ENCODE results near the gene PGM2L1. TPM values are rescaled to one million over a fixed set of nuclear protein-coding genes. Genes with fewer than 3 reads are reported as not detected.

PGM2L1 gene
- total RNA-seq, 1 donor from 2014 or later: 15.9 TPM

GRCh38 chr11:74412733-74413359, 14.6 kb upstream of the PGM2L1 start:
- DNase-seq (ENCODE audit: low spot score): no peak
- TF ChIP-seq EZH2phosphoT487 (IDR thresholded peaks at IDR 0.05): no peak
- TF ChIP-seq EZH2 (IDR thresholded peaks at IDR 0.05): no peak
- TF ChIP-seq, protein P1, sequence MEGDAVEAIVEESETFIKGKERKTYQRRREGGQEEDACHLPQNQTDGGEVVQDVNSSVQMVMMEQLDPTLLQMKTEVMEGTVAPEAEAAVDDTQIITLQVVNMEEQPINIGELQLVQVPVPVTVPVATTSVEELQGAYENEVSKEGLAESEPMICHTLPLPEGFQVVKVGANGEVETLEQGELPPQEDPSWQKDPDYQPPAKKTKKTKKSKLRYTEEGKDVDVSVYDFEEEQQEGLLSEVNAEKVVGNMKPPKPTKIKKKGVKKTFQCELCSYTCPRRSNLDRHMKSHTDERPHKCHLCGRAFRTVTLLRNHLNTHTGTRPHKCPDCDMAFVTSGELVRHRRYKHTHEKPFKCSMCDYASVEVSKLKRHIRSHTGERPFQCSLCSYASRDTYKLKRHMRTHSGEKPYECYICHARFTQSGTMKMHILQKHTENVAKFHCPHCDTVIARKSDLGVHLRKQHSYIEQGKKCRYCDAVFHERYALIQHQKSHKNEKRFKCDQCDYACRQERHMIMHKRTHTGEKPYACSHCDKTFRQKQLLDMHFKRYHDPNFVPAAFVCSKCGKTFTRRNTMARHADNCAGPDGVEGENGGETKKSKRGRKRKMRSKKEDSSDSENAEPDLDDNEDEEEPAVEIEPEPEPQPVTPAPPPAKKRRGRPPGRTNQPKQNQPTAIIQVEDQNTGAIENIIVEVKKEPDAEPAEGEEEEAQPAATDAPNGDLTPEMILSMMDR (IDR thresholded peaks at IDR 0.05): no peak
- H3K9ac ChIP-seq: no peak overlapping the region
- no peak overlapping the region for H3K4me3 Mint-ChIP-seq
- no peak overlapping the region for H3K4me2 ChIP-seq
- H3K9me3 Mint-ChIP-seq: no peaks in the 10 kb centered on the region
- no peak overlapping the region for H3K27ac ChIP-seq
- H3K4me3 ChIP-seq: no peak overlapping the region
- H4K20me1 ChIP-seq (ENCODE audit: low read depth): no peaks in the 10 kb centered on the region
- H3K9me3 ChIP-seq (ENCODE audit: low read depth): no peaks in the 10 kb centered on the region
- no peak overlapping the region for H2AFZ ChIP-seq (replicated peaks)
- H3K36me3 Mint-ChIP-seq: no peaks in the 10 kb centered on the region
- H3K4me1 ChIP-seq: no peaks in the 10 kb centered on the region
- no peaks in the 10 kb centered on the region for H3K36me3 ChIP-seq
- H3K27me3 Mint-ChIP-seq (ENCODE audit: insufficient read depth, low read depth): no peaks in the 10 kb centered on the region
- H3K79me2 ChIP-seq (ENCODE audit: low read depth): no peaks in the 10 kb centered on the region
- no peak overlapping the region for H3K27ac Mint-ChIP-seq
- H3F3A ChIP-seq (ENCODE audit: low read depth): no peaks in the 10 kb centered on the region
- H3K4me1 Mint-ChIP-seq: peaks cover 20% of the 10 kb centered on the region
- H3K27me3 ChIP-seq: no peaks in the 10 kb centered on the region

GRCh38 chr11:74412321-74412720, 14.1 kb upstream of the PGM2L1 start:
- TF ChIP-seq, protein P1 (IDR thresholded peaks at IDR 0.05): no peak
- TF ChIP-seq EZH2 (IDR thresholded peaks at IDR 0.05) (no peak), EZH2phosphoT487 (IDR thresholded peaks at IDR 0.05) (no peak)
- H3K9me3 ChIP-seq (ENCODE audit: low read depth): no peaks in the 10 kb centered on the region
- Mint-ChIP-seq H3K4me1 (peaks cover 15% of the 10 kb centered on the region), H3K4me3 (no peak overlapping the region), H3K36me3 (no peaks in the 10 kb centered on the region), H3K27me3 (ENCODE audit: insufficient read depth, low read depth) (no peaks in the 10 kb centered on the region), H3K9me3 (no peaks in the 10 kb centered on the region), H3K27ac (no peak overlapping the region)
- no peaks in the 10 kb centered on the region for H3F3A ChIP-seq (ENCODE audit: low read depth)
- no peaks in the 10 kb centered on the region for H4K20me1 ChIP-seq (ENCODE audit: low read depth)
- no peak overlapping the region for H3K9ac ChIP-seq
- H3K27me3 ChIP-seq: no peaks in the 10 kb centered on the region
- no peak overlapping the region for H3K27ac ChIP-seq
- H3K36me3 ChIP-seq: no peaks in the 10 kb centered on the region
- no peak overlapping the region for H2AFZ ChIP-seq (replicated peaks)
- no peaks in the 10 kb centered on the region for H3K4me1 ChIP-seq
- H3K79me2 ChIP-seq (ENCODE audit: low read depth): no peaks in the 10 kb centered on the region
- H3K4me3 ChIP-seq: no peak overlapping the region
- no peak for DNase-seq (ENCODE audit: low spot score)
- no peak overlapping the region for H3K4me2 ChIP-seq

DNA sequence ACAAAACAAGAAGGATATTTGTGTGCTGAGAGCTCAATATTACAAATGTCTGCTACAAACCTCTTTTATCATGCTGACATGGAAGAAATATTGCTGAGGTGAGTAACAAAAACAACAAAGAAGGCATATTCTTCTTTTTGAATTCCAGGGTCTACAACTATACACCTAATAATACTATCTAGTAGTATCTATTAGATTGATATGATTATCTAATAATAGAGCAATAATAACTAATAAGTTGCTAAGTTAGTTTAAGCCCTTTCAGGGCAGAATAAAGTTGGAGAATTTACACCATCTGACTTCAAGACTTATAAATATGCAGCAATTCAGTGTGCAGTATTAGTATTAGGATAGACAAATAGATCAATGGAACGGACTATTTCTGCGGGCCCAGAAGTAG, 11.4 kb upstream of the PGM2L1 start:
- H3K9ac ChIP-seq: no peak overlapping the region
- H3K27ac ChIP-seq: no peak overlapping the region
- H4K20me1 ChIP-seq (ENCODE audit: low read depth): no peaks in the 10 kb centered on the region
- peaks cover 5% of the 10 kb centered on the region for H3K4me1 Mint-ChIP-seq
- no peaks in the 10 kb centered on the region for H3K9me3 Mint-ChIP-seq
- H3K79me2 ChIP-seq (ENCODE audit: low read depth): no peaks in the 10 kb centered on the region
- H3K36me3 Mint-ChIP-seq: no peaks in the 10 kb centered on the region
- H3F3A ChIP-seq (ENCODE audit: low read depth): no peaks in the 10 kb centered on the region
- no peak overlapping the region for H3K4me2 ChIP-seq
- TF ChIP-seq EZH2phosphoT487 (IDR thresholded peaks at IDR 0.05) (no peak), EZH2 (IDR thresholded peaks at IDR 0.05) (no peak)
- TF ChIP-seq, protein P1 (IDR thresholded peaks at IDR 0.05): no peak
- H2AFZ ChIP-seq (replicated peaks): no peak overlapping the region
- no peaks in the 10 kb centered on the region for H3K27me3 ChIP-seq
- no peaks in the 10 kb centered on the region for H3K9me3 ChIP-seq (ENCODE audit: low read depth)
- H3K4me1 ChIP-seq: no peaks in the 10 kb centered on the region
- H3K27me3 Mint-ChIP-seq (ENCODE audit: insufficient read depth, low read depth): no peaks in the 10 kb centered on the region
- no peaks in the 10 kb centered on the region for H3K36me3 ChIP-seq
- no peak overlapping the region for H3K27ac Mint-ChIP-seq
- H3K4me3 Mint-ChIP-seq: no peak overlapping the region
- H3K4me3 ChIP-seq: no peak overlapping the region
- no peak for DNase-seq (ENCODE audit: low spot score)

Data from neural progenitor cell (in vitro differentiated cells).